Measurements from ENCODE around the gene NTSR1.

- no peak for TF ChIP-seq CTCF (IDR thresholded peaks at IDR 0.05)
- peak; percentile 76 for TF ChIP-seq POLR2A (IDR thresholded peaks at IDR 0.05)
These were observed 68.3 kb downstream of the NTSR1 start for GRCh38 chr20:62776692-62777527.

Measured in right lobe of liver (tissue), 4 donors.